ENCODE results near the gene SEC63.

- TF ChIP-seq CTCF (IDR thresholded peaks at IDR 0.05 in 4 of 5, conservative IDR thresholded peaks at IDR 0.05 in 1 of 5): no peak
- no peak for TF ChIP-seq POLR2A (IDR thresholded peaks at IDR 0.05)
Measured at GRCh38 chr6:107821591-107821990, 136.4 kb downstream of the SEC63 start.

Measured in gastrocnemius medialis (tissue), 4 donors.